Mesendoderm (in vitro differentiated cells): ENCODE results near the gene ZP4. TPM values are rescaled to one million over a fixed set of nuclear protein-coding genes. Genes with fewer than 3 reads are reported as not detected.

Source experiments
- DNase-seq: peaks from one replicate; pipeline ENCODE4 v3.0.0; 2013
- H2AK5ac ChIP-seq: 2 replicates; pipeline ENCODE4 v1.6.1; 2013; ENCODE audit warnings: low read length, inconsistent platforms
- H2BK120ac ChIP-seq: 2 replicates; pipeline ENCODE4 v1.6.1; 2013; ENCODE audit warnings: low read depth, mild to moderate bottlenecking, low read length, moderate library complexity, mixed read lengths
- H2BK15ac ChIP-seq: replicated peaks from 2 replicates; pipeline ENCODE4 v1.6.1; 2013; ENCODE audit warnings: low read depth, mild to moderate bottlenecking, moderate library complexity
- H2BK5ac ChIP-seq: 2 replicates; pipeline ENCODE4 v1.6.1; 2013; ENCODE audit warnings: low read length, inconsistent platforms
- H3K18ac ChIP-seq: 2 replicates; pipeline ENCODE4 v1.6.1; 2013; ENCODE audit warnings: mild to moderate bottlenecking, low read length, mixed read lengths
- H3K23ac ChIP-seq: one replicate; pipeline ENCODE4 v1.6.1; 2013; ENCODE audit warnings: low read length
- H3K27ac ChIP-seq: 2 replicates; pipeline ENCODE4 v1.5.1; 2013; ENCODE audit warnings: low read depth, mild to moderate bottlenecking, inconsistent platforms, low read length, moderate library complexity
- H3K27me3 ChIP-seq: 2 replicates; pipeline ENCODE4 v1.6.1; 2013; ENCODE audit warnings: low read length, control low read depth, mild to moderate bottlenecking, inconsistent platforms; ENCODE audit not compliant: insufficient read depth, poor library complexity
- H3K36me3 ChIP-seq: 2 replicates; pipeline ENCODE4 v1.6.1; 2013; ENCODE audit warnings: low read length, inconsistent platforms; ENCODE audit not compliant: control insufficient read depth, insufficient read depth
- H3K4ac ChIP-seq: one replicate; pipeline ENCODE4 v1.6.1; 2013; ENCODE audit warnings: low read depth, mild to moderate bottlenecking, low read length, moderate library complexity
- H3K4me1 ChIP-seq: 2 replicates; pipeline ENCODE4 v1.6.1; 2013; ENCODE audit warnings: low read depth, low read length, inconsistent platforms; ENCODE audit not compliant: control insufficient read depth
- H3K4me2 ChIP-seq: 2 replicates; pipeline ENCODE4 v1.6.1; 2013; ENCODE audit warnings: low read length
- H3K4me3 ChIP-seq: 2 replicates; pipeline ENCODE4 v1.5.1; 2013; ENCODE audit warnings: mild to moderate bottlenecking, low read length
- H3K56ac ChIP-seq: one replicate; pipeline ENCODE4 v1.6.1; 2013; ENCODE audit warnings: low read length
- H3K79me1 ChIP-seq: 2 replicates; pipeline ENCODE4 v1.6.1; 2013; ENCODE audit warnings: low read length, inconsistent platforms
- H3K79me2 ChIP-seq: 2 replicates; pipeline ENCODE4 v1.6.1; 2013; ENCODE audit warnings: mild to moderate bottlenecking, low read length; ENCODE audit not compliant: control insufficient read depth, insufficient read depth
- H3K9ac ChIP-seq: 2 replicates; pipeline ENCODE4 v1.6.1; 2013; ENCODE audit warnings: low read length, inconsistent platforms
- H4K5ac ChIP-seq: one replicate; pipeline ENCODE4 v1.6.1; 2013; ENCODE audit warnings: low read length
- H4K8ac ChIP-seq: one replicate; pipeline ENCODE4 v1.6.1; 2013; ENCODE audit warnings: low read depth, mild to moderate bottlenecking, control low read depth, low read length, moderate library complexity
- WGBS: extraction: QIAGEN DNeasy Blood & Tissue Kit; methylation state at CpG from one replicate; pipeline ENCODE4 v1.1.7; 2013; ENCODE audit warnings: low lambda C conversion rate, missing lambda C conversion rate; ENCODE audit not compliant: insufficient coverage; ENCODE audit errors: extremely low coverage; 5-methylcytosine and 5-hydroxymethylcytosine counted together
- polyA plus RNA-seq, 2 experiments: library from polyadenylated mRNA; stranded (reverse); fragments of 200-250 nt; gene quantifications; one replicate each; pipeline ENCODE4 v1.2.3, GENCODE V29; 2013

The ZP4 gene
- not detected for polyA plus RNA-seq (2013, experiment 1 of 2)
- polyA plus RNA-seq (2013, experiment 2 of 2): not detected

- Histone ChIP-seq H2BK120ac (no peak within 1 kb of the TSS), H3K18ac (no peak within 1 kb of the TSS), H3K27me3 (no peaks in the 10 kb centered on the region), H3K23ac (no peak within 1 kb of the TSS), H2AK5ac (no peak within 1 kb of the TSS), H3K4me1 (no peaks in the 10 kb centered on the region), H3K4ac (no peak within 1 kb of the TSS), H2BK5ac (no peak within 1 kb of the TSS), H4K8ac (no peak within 1 kb of the TSS), H3K4me3 (no peak within 1 kb of the TSS), H3K79me2 (no peaks in the 10 kb centered on the region), H3K56ac (no peak within 1 kb of the TSS), H3K9ac (no peak within 1 kb of the TSS), H3K36me3 (no peaks in the 10 kb centered on the region), H4K5ac (no peak within 1 kb of the TSS), H2BK15ac (no peak within 1 kb of the TSS), H3K27ac (no peak within 1 kb of the TSS), H3K4me2 (no peak within 1 kb of the TSS), H3K79me1 (no peaks in the 10 kb centered on the region)
- no CpG with 5 or more reads among the region's 2 CpGs for WGBS
- DNase-seq: no peak
Measured at GRCh38 chr1:237890822-237891221, at the start of gene ZP4. Gene ZP4 (minus strand): TSS chr1:237890922. CDS start chr1:237890635, 287 bp downstream.

GRCh38 chr1:237938553-237938952 lies 47.8 kb upstream of the ZP4 start:
- Histone ChIP-seq H2BK15ac (no peak overlapping the region), H3K79me1 (no peaks in the 10 kb centered on the region), H2BK5ac (no peak overlapping the region), H3K4ac (no peak overlapping the region), H3K4me1 (no peaks in the 10 kb centered on the region), H3K36me3 (no peaks in the 10 kb centered on the region), H3K4me3 (no peak overlapping the region), H3K9ac (no peak overlapping the region), H3K27me3 (no peaks in the 10 kb centered on the region), H3K4me2 (no peak overlapping the region), H3K56ac (no peak overlapping the region), H3K23ac (no peak overlapping the region), H4K8ac (no peak overlapping the region), H3K79me2 (no peaks in the 10 kb centered on the region), H3K27ac (no peak overlapping the region), H2AK5ac (no peak overlapping the region), H4K5ac (no peak overlapping the region), H2BK120ac (no peak overlapping the region), H3K18ac (no peak overlapping the region)
- peak; percentile 63 for DNase-seq
- no CpG with 5 or more reads among the region's 8 CpGs for WGBS

GRCh38 chr1:237938068-237938467 lies 47.3 kb upstream of the ZP4 start:
- Histone ChIP-seq H4K8ac (no peak overlapping the region), H3K36me3 (no peaks in the 10 kb centered on the region)

GRCh38 chr1:237932816-237933215 lies 42.1 kb upstream of the ZP4 start:
- H3K56ac ChIP-seq: no peak overlapping the region
- no peak overlapping the region for H3K27ac ChIP-seq
- WGBS: no CpG with 5 or more reads among the region's 3 CpGs
- no peak overlapping the region for H2BK5ac ChIP-seq
- no peak overlapping the region for H2BK120ac ChIP-seq
- H3K4ac ChIP-seq: no peak overlapping the region
- no peak overlapping the region for H2BK15ac ChIP-seq
- no peaks in the 10 kb centered on the region for H3K36me3 ChIP-seq
- no peak overlapping the region for H3K9ac ChIP-seq
- no peaks in the 10 kb centered on the region for H3K79me1 ChIP-seq
- H3K27me3 ChIP-seq: no peaks in the 10 kb centered on the region
- no peak overlapping the region for H3K4me3 ChIP-seq
- H3K4me1 ChIP-seq: no peaks in the 10 kb centered on the region
- no peak overlapping the region for H2AK5ac ChIP-seq
- H3K79me2 ChIP-seq: no peaks in the 10 kb centered on the region
- H3K18ac ChIP-seq: no peak overlapping the region
- no peak for DNase-seq
- H4K5ac ChIP-seq: no peak overlapping the region
- no peak overlapping the region for H3K4me2 ChIP-seq
- H4K8ac ChIP-seq: no peak overlapping the region
- H3K23ac ChIP-seq: no peak overlapping the region

More at GRCh38 chr1:237938068-237938467, 47.3 kb upstream of the ZP4 start:
- Histone ChIP-seq H3K27me3 (no peaks in the 10 kb centered on the region), H3K79me1 (no peaks in the 10 kb centered on the region), H3K4me2 (no peak overlapping the region), H3K23ac (no peak overlapping the region), H3K9ac (no peak overlapping the region), H3K4me1 (no peaks in the 10 kb centered on the region), H2BK5ac (no peak overlapping the region), H3K79me2 (no peaks in the 10 kb centered on the region), H2BK15ac (no peak overlapping the region), H2AK5ac (no peak overlapping the region), H3K18ac (no peak overlapping the region), H3K27ac (no peak overlapping the region), H2BK120ac (no peak overlapping the region), H4K5ac (no peak overlapping the region), H3K56ac (no peak overlapping the region), H3K4ac (no peak overlapping the region), H3K4me3 (no peak overlapping the region)
- WGBS: no CpG with 5 or more reads among the region's 5 CpGs
- DNase-seq: no peak

GRCh38 chr1:237931581-237931980 lies 40.9 kb upstream of the ZP4 start:
- no peak overlapping the region for H3K56ac ChIP-seq
- no peak overlapping the region for H3K18ac ChIP-seq
- no peak overlapping the region for H2BK5ac ChIP-seq
- no peak overlapping the region for H2AK5ac ChIP-seq
- no peaks in the 10 kb centered on the region for H3K79me2 ChIP-seq
- no peak for DNase-seq
- no peak overlapping the region for H4K5ac ChIP-seq
- no peaks in the 10 kb centered on the region for H3K36me3 ChIP-seq
- no peak overlapping the region for H3K27ac ChIP-seq
- no peak overlapping the region for H4K8ac ChIP-seq
- no peak overlapping the region for H2BK15ac ChIP-seq
- no peaks in the 10 kb centered on the region for H3K27me3 ChIP-seq
- no peak overlapping the region for H3K9ac ChIP-seq
- no peak overlapping the region for H3K4ac ChIP-seq
- H3K4me2 ChIP-seq: no peak overlapping the region
- no peaks in the 10 kb centered on the region for H3K4me1 ChIP-seq
- H2BK120ac ChIP-seq: no peak overlapping the region
- WGBS: no CpG with 5 or more reads among the region's 4 CpGs
- no peak overlapping the region for H3K4me3 ChIP-seq
- H3K79me1 ChIP-seq: no peaks in the 10 kb centered on the region
- H3K23ac ChIP-seq: no peak overlapping the region

GRCh38 chr1:237927198-237927597 lies 36.5 kb upstream of the ZP4 start:
- no peak overlapping the region for H2AK5ac ChIP-seq
- no peak overlapping the region for H2BK120ac ChIP-seq
- no peak overlapping the region for H4K8ac ChIP-seq
- no peak overlapping the region for H3K18ac ChIP-seq
- no peak overlapping the region for H3K4me3 ChIP-seq
- H3K36me3 ChIP-seq: no peaks in the 10 kb centered on the region
- no peak overlapping the region for H2BK15ac ChIP-seq
- H2BK5ac ChIP-seq: no peak overlapping the region
- WGBS: no CpG with 5 or more reads among the region's 15 CpGs
- no peak overlapping the region for H3K9ac ChIP-seq
- no peak overlapping the region for H3K27ac ChIP-seq
- no peaks in the 10 kb centered on the region for H3K27me3 ChIP-seq
- H3K79me2 ChIP-seq: no peaks in the 10 kb centered on the region
- H3K4ac ChIP-seq: no peak overlapping the region
- no peaks in the 10 kb centered on the region for H3K79me1 ChIP-seq
- no peak overlapping the region for H3K23ac ChIP-seq
- H3K4me2 ChIP-seq: no peak overlapping the region
- H4K5ac ChIP-seq: no peak overlapping the region
- DNase-seq: no peak
- no peak overlapping the region for H3K56ac ChIP-seq
- no peaks in the 10 kb centered on the region for H3K4me1 ChIP-seq
